Subcutaneous adipose tissue (tissue), 4 donors: ENCODE results near the gene ASB8. TPM values are rescaled to one million over a fixed set of nuclear protein-coding genes. Genes with fewer than 3 reads are reported as not detected.

Experiments
- total RNA-seq, 4 donors: library from RNA; depleted of rRNA; stranded (reverse); fragments of >200 nt; gene quantifications; one replicate each; pipeline ENCODE4 v1.1.0, GENCODE V29; 2016
- TF ChIP-seq, protein P1 (sequence below): fragments of 450-650 bp; IDR thresholded peaks from one replicate; pipeline ENCODE4 v1.5.1; 2016; ENCODE audit warnings: low read depth, mild to moderate bottlenecking, control low read depth, antibody characterized with exemption, moderate library complexity

ASB8 gene
- total RNA-seq, 4 donors from 2014 or later = 23.8 to 30.5 (median 27.2) TPM

DNA sequence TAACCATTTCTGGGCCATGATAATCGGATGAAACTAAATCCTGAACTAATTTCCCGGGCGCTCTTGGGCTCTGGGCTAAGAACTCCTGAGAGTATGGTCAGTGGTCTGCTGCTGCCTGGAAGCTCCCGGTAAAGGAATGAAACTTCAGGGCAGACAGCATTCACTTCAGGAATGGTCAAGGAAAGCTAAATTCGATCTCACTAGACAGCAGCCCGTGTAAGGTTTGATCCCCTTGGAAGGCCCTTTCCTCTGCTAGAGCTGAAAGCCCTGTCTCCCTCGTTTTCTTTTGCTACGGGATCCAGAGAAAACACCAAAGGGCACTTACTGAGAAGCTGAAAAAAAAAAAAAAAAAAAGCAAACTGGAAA is 680 bp downstream of the ASB8 start:
- TF ChIP-seq, protein P1, sequence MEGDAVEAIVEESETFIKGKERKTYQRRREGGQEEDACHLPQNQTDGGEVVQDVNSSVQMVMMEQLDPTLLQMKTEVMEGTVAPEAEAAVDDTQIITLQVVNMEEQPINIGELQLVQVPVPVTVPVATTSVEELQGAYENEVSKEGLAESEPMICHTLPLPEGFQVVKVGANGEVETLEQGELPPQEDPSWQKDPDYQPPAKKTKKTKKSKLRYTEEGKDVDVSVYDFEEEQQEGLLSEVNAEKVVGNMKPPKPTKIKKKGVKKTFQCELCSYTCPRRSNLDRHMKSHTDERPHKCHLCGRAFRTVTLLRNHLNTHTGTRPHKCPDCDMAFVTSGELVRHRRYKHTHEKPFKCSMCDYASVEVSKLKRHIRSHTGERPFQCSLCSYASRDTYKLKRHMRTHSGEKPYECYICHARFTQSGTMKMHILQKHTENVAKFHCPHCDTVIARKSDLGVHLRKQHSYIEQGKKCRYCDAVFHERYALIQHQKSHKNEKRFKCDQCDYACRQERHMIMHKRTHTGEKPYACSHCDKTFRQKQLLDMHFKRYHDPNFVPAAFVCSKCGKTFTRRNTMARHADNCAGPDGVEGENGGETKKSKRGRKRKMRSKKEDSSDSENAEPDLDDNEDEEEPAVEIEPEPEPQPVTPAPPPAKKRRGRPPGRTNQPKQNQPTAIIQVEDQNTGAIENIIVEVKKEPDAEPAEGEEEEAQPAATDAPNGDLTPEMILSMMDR = no peak

DNA sequence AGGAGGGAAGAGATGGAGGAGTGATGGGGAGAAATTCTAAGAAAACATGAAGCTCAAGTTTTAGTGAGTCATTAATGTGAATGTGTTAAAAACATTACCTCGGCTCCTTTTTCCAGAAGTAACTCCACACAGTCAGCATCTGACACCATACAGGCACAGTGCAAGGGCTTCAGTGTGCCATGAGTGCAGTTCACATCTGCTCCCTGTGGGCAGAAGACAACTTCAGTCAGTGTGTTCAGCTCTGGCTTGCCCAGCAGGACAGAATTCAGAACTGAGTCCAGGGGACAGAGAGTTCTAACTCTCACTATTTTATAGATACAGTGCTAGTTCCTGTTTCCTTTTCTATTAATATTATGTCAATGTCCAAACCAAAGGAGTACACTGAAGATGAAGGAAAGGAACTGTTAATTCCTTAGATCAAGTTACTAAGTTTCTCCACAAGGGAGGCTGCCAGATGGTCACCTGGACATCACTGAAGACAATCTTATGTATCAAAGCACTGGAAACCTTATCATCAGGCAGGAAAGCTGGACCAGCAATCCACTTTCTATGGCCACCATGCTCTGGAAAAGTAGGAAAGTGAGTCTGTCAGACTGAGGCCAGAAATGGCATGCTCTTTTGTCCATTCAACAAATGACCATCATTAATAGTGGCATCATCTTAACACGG is 6.1 kb downstream of the ASB8 start:
- TF ChIP-seq, protein P1 = no peak

DNA sequence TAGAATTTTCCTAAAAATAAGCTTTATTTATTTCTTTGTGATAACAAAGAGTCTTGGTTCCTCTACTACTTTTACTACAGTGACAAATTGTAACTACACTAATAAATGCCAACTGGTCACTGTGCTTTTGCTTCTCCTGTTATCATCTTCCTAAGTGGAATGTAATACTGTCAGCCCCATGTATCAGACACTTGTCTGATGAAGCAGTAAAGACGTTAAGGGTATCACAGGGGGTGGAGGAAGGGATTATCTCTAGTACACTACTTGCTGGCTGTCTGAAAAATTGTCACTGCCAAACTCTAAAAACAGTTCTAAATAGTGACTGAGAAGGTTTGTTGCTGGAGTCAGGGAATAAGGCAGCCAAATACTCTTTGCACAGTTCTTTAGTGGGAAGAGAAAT is 11.3 kb downstream of the ASB8 start:
- TF ChIP-seq, protein P1 = no peak

GRCh38 chr12:48143898-48144297 is 13.4 kb downstream of the ASB8 start:
- TF ChIP-seq, protein P1 = no peak

DNA sequence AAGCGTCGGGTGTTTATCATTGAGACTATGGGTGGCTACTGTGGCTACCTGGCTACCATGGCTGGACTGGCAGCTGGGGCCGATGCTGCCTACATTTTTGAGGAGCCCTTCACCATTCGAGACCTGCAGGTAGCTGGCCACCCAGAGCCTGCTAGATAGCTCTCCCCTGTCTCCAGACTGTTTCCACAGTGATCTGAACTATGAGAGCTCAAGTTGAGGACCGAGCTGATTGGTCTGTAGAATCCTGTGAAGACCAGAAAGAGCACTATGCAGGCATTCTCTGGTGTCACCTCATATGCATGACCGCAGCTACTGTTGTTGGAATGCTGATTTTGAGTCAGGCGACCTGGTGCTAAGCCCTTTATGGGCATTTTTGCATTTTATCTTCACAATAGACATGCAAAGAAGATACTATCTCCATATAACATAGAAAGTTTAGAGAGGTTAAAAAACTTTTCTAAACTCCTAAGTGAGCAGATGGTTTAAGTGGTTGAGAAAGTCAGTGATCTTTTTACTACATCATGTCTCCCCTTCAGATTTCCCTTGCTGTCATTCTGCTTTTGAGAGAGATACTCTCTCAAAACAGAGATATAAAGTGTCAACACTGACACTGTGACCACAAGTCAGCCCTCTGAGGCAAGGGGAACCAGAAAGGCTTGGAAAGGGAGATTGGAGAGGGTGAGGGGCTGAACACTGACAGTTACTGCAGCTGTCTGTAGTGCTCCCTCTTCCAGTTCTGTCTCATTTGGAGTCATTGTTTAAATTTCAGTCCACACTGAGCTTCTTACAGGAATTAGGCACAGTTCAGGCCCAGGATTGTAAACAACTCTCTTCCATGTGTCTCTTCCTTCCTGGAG is 14.3 kb downstream of the ASB8 start:
- TF ChIP-seq, protein P1 = no peak

DNA sequence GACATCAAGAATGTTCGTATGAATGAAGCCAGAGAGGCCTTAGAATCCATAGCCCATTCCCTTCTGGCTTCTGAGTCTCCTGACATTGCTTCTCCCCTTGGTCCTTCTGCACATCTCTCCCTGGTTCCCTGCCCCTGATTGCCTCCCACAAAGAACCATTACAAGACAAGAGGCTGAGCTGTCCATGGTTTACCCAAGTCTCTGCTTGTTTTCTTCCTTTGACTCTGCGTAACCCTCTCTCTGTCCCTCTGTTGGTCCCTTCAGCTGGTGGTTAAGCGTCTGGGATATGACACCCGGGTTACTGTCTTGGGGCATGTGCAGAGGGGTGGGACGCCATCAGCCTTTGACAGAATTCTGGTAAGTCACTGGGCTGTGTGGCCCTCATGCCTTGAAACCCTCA is 22.3 kb downstream of the ASB8 start:
- TF ChIP-seq, protein P1 = no peak

DNA sequence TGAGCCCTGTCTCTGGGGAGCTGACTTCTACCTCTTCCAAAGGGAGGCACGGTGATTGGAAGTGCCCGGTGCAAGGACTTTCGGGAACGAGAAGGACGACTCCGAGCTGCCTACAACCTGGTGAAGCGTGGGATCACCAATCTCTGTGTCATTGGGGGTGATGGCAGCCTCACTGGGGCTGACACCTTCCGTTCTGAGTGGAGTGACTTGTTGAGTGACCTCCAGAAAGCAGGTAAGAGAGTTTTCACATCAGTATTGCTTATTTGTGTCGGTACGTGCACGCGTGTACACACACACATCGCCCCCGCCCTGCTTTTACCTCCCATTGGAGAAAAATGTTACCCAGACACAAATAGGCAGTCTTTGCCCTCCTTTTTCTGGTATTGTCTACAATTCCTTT is 24.5 kb downstream of the ASB8 start:
- TF ChIP-seq, protein P1 = no peak
